NCI-H146 treated with DMSO at 0.1 percent for 48 hours (cell line): ENCODE results near the gene FXR2.
"Not testable (repeated sequence)": the region's sequence is repeated elsewhere in the genome, so short reads cannot be mapped to it uniquely, and the experiment has no call there.

Experiments used
- DNase-seq: peaks from one replicate; lab custom pipeline; 2025; ENCODE audit not compliant: unreplicated experiment; lab: John Stamatoyannopoulos, UW

Gene FXR2

GRCh38 chr17:7629939-7630571, 15.4 kb upstream of the FXR2 start, which contains the start of gene SHBG:
TSS of gene SHBG (plus strand) at chr17:7630135. CDS start at chr17:7630173, 38 bp downstream.
- DNase-seq = no peak

DNA sequence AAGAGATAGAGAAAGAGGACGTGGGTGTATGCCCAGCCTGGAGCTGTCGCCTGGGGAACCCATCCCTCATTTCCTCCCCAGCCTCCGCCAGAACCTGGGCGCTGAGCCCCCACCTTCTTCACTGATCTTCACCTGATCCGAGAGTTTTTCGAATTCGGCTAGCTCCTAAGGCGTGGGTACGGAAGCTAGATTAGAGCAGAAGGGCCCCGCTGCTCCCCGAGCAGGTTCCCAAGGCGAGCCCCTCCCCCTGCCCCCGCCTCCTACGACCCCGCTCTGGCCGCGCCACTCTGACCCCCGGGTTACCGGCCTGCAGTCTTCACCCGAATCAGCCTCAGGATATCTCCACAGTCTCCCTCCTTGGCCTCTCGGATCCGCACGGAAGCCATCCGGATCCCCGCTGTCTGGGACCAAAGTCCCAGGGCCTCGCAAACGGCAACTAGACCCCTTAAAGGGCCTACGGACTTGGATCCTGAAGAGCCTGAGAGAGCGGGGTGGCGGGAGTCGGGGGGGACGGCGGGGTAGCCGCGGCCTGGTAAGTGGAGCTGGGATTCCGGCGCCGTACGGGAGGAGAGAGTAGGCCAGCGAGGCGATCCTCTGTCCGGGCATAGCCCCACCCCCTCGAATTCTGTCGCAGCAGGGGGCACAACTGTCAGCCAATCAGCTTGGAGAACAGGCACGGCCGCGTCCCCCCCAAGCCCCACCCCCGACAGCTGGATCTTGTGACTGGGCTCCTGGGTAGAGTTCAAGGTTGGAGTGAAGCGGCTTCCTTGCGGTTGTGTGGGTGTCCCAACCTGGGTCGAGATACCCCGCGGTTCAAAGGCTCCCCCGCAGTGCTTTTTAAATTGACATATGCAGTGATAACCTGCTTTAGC, 12.8 kb upstream of the FXR2 start, which contains the start of gene SAT2:
SAT2 (minus strand) TSS at position 572 of the 872 bp plus-strand sequence; CDS start at position 386, 186 bp downstream.
- peak; percentile 71 for DNase-seq

DNA sequence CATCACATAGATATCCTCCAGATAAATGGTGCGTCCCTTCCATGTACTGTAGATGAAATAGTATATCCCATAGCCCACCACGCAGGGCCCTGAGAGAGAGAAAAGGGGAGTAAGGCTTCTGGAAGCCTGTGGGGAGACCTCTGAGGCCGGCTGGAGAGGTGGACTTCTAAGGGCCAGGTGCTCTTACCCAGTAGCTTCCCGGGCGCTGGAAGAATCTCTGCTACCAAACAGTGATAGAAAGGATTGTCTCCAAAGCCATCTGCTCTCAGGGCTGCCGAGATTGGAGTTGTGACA, 12.2 kb upstream of the FXR2 start:
- no peak for DNase-seq

DNA sequence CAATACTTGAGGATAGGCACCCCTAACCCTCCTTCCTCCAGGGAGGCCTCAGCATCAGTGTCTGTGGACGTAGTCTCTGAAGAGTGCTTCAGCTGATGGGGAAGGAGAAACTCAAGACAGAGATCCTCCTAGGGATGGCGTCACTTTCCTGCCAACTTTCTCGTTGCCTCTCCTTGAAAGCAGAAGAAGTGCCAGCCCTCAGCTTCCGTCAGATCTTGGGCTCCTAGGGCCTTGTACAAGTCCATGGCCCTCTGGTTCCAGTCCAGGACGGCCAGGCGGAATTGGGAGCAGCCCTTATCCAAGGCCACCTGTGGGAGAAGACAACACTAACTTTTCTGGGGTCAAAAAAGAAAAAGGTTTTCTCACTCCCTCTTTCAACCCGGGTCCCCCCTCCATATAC, 11.6 kb upstream of the FXR2 start:
- no peak for DNase-seq

DNA sequence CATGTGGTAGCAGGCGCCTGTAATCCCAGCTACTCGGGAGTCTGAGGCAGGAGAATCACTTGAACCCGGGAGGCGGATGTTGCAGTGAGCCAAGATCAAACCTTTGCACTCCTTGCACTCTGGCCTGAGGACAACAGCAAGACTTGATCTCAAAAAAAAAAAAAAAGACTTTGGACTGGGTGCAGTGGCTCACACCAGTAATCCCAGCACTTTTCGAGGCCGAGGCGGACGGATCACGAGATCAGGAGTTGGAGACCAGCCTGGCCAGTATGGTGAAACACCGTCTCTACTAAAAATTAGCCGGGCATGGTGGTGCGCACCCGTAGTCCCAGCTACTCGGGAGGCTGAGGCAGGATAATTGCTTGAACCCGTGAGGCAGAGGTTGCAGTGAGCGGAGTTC, 11.1 kb upstream of the FXR2 start:
- not testable (repeated sequence) for DNase-seq

DNA sequence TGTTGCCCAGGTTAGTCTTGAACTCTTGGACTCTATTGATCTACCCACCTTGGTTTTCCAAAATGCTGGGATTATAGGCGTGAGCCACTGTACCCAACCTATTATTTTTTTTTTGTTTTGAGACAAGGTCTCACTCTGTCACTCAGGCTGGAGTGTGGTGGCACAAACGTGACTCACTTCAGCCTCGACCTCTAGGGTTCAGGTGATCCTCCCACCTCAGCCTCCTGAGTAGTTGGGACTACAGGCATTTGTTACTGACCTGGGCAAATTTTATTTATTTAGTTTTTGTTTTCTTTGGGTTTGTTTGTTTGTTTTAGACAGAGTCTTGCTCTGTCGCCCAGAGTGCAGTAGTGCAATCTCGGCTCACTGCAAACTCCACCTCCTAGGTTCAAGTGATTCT, 9.0 kb upstream of the FXR2 start:
- no peak for DNase-seq

DNA sequence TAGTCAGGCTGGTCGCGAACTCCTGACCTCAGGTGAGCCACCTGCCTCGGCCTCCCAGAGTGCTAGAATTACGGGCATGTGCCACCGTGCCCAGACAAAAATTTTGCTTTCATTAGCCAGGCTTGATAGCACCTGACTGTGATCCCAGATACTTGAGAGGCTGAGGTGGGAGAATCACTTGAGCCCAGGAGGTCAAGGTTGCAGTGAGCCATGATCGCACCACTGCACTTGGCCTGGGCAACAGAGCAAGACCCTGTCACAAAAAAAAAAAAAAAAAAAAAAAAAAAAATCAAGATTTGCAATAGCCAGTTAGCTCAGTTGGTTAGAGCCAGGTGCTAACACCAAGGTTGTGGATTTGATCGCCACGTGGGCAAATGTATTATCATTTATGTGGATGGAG, 6.1 kb upstream of the FXR2 start:
- DNase-seq = no peak

DNA sequence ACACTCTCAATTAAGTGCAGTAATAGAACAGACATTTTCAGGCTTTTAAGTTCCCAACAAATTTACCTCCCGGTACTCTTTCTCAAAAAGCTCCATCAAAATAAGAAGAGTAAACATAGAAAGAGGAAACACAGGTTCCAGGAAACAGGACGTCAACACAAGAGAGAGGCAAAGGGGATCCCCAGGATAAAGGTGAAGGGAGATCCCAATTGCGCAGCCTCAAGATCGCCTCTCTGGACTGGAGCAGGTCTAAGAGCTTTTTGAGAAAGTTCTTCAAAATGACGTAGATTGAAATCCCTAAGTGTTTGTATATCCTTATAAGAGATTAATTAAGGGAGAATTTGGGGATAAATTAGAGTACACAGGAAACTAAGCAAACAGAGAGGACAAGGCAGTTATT, 3.9 kb upstream of the FXR2 start:
- DNase-seq = no peak

- DNase-seq = no peak
These were observed 609 bp upstream of the FXR2 start for GRCh38 chr17:7615265-7615747.

DNA sequence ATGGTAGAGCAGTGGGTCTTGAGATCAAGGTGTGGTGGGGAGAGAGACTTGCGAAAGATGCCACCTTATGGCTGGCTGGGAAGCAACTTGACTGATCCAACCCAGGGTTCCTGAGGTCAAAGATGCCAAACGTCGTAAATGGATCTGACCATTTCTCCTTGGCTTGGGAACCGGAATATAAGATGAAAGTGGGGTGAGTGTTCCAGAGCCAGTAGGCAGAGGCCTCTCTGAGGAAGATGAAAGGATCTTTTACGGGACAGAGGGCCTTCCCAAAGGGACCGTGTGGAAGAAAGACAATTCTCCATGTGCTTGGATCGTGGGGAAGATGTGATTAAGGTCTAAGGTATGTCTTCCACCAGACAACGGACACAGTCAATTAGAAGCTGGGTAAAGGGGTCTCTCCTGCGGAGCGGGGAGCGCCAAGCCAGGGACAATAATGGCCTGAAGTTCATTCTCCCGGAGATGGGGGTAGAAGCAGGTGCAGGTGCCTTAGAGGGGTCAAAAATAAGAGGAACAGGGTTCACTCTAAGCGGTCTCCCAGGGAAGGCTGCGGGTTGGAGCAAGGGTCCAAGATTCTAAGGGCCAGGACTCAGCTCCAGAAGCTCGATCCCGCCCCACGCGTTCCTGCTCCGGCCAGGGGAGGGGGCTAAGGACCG, 800 bp downstream of the FXR2 start:
- DNase-seq = no peak

DNA sequence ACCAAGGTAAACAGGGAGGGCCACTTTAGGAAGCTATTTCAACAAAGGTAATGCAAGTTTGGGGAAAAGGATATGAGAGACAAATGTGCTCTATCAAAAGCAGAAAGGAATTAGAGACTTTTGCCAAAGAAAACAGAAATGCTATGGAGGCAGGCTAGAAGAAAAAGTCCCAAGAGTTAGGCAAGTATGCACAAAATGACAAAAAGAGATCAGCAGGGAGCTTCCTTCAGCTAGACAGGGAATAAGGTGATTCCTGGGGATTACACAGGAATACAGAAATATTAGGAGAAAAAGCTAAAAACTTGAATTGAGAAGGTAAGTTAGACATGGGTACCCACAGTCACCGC, 2.4 kb downstream of the FXR2 start:
- DNase-seq = no peak

DNA sequence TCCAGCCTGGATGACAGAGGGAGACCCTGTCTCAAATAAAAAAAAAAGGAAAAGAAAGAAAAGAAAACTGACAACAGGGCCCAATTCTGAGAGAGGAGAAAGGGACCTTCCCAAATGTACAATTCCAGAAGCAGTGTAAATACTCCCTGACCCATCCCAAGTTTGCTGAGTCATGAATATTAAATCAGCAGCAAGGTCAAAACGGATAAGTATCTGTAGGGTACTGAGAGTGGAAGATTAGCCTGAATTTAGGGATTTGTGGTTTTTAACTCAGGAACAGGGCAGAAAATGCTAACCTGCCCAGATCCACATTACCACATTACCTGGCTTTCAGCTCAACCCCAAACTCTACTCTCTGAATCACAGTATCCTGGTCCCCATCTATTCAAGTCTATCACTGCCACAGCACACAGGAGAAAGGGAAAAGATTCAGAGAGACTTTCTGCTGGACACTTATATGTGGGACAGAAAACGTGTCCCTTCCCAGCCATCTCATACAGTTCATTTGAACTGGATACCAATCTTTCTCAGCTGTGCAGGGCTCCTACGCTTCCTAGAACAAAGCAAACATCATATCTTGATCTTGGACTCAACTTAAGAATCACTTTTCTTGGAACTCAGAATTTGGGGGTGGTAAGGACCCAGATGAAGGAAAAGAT, 2.9 kb downstream of the FXR2 start:
- DNase-seq = no peak

DNA sequence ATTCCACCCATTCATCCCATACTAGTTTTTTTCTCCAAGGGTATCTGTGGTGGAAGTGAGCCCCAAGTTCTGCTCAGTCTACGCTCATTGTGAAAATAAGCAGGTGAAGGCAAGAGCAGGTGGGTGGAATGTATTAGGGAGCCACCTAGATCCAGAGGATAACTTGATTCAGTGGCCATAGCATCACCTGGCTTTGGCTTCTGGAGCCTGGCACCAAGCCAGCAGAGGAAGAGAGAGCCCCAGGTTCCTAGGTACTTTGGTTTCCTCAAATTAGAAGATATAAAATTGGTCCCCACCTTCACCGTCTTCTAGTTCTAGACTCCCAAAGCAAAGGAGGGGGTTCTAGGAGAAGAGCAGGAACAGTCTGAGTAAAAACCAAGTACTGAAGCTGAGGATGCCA, 4.1 kb downstream of the FXR2 start:
- no peak for DNase-seq

- no peak for DNase-seq
These were observed 8.4 kb downstream of the FXR2 start for GRCh38 chr17:7606280-7606679.

- not testable (repeated sequence) for DNase-seq
These were observed 17.1 kb downstream of the FXR2 start for GRCh38 chr17:7597561-7597960.

GRCh38 chr17:7593296-7593695, 21.4 kb downstream of the FXR2 start:
- no peak for DNase-seq

DNA sequence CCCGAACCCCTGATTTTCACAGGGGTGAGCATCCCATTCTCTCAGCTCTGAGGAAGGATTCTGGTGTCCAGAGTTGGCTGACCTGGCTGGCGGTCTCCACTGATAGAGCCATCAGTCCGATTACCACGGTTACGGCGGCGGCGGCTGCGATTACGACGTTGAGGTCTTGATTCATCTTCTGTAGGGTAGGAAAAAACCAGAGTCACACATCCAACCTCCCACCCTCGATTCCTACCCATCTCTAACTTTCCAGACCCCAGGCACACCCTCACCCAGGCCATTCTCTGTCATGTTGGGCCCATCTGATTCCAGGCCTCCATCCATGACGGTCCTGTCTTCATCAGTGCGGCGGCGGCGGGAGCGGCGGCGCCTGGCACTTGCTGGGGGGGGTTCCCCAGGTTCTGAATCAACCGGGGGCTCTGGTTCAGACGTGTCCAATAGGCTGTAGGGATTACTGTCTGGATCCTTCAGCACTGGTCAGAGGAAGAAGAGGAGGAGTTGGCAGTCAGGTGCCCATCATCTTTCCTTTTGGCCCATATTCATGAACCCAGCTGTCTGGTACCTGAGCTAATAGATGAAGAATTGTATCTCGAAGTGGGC, 22.2 kb downstream of the FXR2 start:
- no peak for DNase-seq

DNA sequence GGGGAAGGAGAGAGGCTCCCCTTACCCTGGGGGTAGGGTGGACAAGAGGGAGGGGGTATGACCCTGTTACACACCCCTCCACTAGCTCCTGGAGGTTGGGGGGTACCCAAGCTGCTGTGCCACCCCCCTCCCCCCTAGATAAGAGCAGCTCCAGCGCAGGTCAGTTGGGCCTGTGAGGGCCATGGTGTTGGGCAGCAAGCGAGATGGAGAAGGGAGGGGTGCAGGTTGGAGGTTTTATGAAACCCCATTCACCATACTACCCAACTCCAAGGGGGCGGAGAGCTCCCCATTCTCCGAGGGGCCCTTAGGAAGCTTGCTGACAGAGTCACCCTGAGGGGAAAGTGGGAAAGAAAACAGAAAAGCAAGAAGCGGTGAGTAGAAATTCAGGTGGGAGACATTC, 23.1 kb downstream of the FXR2 start:
- no peak for DNase-seq

DNA sequence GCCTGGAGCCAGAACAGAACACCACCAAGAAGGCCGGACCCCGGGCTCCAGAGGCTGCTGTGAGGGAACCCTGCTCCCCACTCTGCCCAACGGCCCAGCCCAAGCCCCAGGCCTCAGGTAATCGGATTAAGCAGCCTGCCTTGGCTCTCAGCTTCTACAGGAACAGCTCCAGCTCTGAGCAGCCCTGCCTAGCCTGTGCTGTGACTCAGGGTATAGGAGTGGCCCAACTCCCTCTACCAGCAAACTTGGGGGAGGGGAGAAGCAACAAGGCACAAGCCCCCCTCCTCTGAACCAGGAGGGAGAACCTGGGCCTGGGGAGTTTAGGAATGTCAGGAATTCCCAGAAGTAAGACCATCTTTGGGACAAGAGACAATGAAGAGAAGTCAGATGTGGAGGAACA, 24.0 kb downstream of the FXR2 start:
- no peak for DNase-seq

- DNase-seq = no peak
These were observed 24.6 kb downstream of the FXR2 start, which contains the start of gene SOX15 for GRCh38 chr17:7589891-7590691. TSS of gene SOX15 (minus strand) at chr17:7590094. CDS start at chr17:7589676, 418 bp downstream.
